AG09309 (cell line): ENCODE data around the gene CHAC1.

Source experiments
- DNase-seq: peaks from one replicate; pipeline ENCODE4 v3.0.0-alpha.2; 2010; ENCODE audit warnings: low read depth
- H3K4me3 ChIP-seq: 2 replicates; pipeline ENCODE4 v1.5.1; 2011; ENCODE audit warnings: mild to moderate bottlenecking, low read depth, low read length, moderate library complexity; ENCODE audit not compliant: control insufficient read depth
- TF ChIP-seq, protein P1 (sequence below): IDR thresholded peaks from 2 replicates; pipeline ENCODE4 v1.5.1; 2011; ENCODE audit warnings: mild to moderate bottlenecking, low read depth, low read length, inconsistent platforms; ENCODE audit not compliant: insufficient read depth, control insufficient read depth; ENCODE audit errors: missing control alignments

Gene CHAC1

DNA sequence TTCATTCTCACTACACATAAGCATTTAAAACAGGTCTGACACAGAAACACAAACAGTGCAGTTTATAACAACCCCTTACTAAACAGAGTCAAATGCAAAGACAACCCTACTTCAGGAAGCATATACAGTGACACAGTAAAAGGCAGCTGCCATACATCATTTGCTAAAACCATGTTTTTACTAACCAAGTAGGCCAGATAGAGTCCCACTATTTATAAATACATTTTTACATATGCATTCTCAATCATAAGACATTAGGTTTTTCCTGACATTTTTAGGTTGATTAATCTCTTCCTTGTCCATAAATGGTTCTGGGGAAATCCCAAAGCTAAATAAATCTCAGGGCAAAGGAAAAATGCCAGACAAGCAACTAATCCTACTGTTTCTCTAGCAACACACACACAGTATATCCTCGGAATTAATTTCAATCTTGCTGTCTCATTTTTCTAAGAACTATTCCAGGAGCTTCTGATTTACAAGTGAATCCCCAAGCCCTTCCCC is 39.0 kb downstream of the CHAC1 start:
- no peak for DNase-seq
- H3K4me3 ChIP-seq = no peak overlapping the region
- TF ChIP-seq, protein P1, sequence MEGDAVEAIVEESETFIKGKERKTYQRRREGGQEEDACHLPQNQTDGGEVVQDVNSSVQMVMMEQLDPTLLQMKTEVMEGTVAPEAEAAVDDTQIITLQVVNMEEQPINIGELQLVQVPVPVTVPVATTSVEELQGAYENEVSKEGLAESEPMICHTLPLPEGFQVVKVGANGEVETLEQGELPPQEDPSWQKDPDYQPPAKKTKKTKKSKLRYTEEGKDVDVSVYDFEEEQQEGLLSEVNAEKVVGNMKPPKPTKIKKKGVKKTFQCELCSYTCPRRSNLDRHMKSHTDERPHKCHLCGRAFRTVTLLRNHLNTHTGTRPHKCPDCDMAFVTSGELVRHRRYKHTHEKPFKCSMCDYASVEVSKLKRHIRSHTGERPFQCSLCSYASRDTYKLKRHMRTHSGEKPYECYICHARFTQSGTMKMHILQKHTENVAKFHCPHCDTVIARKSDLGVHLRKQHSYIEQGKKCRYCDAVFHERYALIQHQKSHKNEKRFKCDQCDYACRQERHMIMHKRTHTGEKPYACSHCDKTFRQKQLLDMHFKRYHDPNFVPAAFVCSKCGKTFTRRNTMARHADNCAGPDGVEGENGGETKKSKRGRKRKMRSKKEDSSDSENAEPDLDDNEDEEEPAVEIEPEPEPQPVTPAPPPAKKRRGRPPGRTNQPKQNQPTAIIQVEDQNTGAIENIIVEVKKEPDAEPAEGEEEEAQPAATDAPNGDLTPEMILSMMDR = no peak

DNA sequence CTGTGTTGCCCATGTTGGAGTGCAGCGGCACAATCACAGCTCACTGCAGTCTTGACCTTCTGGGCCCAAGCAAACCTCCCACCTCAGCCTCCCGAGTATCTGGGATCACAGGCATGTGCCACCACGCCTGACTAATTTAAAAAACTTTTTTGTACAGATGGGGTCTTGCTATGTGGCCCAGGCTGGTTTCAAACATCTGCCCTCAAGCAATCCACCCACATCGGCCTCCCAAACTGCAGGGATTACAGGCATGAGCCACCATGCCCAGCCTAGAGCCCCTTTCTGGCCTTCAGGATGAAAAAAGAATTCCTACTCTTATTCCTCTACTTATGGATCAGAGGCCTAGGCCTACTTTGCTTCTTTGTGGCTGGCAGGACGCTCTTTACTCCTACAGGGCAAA is 39.6 kb downstream of the CHAC1 start:
- TF ChIP-seq, protein P1 = no peak
- no peak for DNase-seq
- H3K4me3 ChIP-seq = no peak overlapping the region

DNA sequence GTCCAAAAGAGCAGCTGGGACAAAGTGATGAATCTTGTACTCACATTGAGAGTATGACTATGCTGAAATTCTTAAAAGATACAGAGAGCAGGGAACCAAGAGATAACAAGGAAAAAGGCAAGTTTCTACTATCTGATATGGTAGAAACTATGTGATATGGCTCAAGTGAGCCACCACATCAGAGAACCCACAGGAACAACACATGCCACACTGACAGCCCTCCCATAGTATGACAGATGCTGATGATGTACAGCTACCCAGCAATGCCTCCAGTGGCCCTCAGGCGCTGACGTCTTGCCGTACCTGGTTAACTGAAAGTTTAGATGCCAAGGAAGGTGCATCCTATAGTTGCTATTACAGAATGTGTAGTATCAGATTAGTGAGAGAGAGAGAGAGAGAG is 42.4 kb downstream of the CHAC1 start:
- H3K4me3 ChIP-seq = no peak overlapping the region
- no peak for DNase-seq
- TF ChIP-seq, protein P1 = no peak

DNA sequence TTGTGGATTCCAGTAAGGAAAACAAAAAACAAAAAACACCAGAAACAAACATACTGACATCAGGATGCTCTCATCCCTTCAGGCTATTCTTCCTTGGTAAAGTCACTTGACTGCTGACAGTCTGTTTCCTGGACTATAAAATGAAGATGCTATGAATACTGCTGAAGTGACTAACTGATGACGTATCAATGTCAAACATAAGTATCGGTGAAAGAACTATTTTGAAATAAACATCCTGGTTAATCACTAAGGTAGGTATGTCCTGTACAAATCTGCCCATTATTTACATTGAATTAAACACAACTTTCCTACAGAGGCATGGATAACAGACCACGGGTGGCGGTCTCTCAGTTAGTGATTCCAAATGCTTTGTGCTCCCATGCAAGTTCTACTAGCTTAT is 45.9 kb downstream of the CHAC1 start:
- TF ChIP-seq, protein P1 = no peak
- DNase-seq = peak; percentile 59
- no peak overlapping the region for H3K4me3 ChIP-seq

DNA sequence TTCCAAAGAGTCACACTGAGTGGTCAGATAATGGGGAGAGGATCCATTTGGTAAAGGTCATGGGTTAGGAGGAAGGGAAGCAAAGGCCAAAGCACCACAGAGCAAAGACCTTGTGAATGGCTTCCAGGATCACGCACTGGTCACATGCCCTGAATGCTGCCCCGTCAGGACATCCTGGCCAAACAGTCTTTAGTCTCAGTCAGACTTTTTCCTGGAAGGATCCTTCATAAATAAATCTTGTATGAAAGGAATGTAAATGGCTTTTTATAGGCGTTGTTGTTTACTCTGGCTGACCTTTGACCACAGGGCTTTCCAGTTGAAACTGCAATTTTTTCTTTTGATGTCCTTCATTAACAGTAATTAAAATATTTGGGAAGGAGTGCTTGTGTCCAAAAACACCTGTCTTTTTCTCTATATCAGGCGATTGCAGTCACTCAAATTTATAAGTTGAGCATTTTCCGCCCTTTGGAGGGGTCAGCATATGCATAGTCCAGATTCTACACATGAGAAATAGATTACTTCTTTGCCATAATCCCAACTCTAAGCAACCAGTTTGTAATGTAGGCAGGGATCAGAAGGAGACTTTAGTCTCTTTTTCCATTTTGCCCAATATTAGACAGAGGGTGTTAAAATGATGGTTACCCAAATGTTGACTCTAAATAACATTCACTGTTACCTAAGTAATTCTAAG is 48.4 kb downstream of the CHAC1 start:
- TF ChIP-seq, protein P1 = no peak

DNA sequence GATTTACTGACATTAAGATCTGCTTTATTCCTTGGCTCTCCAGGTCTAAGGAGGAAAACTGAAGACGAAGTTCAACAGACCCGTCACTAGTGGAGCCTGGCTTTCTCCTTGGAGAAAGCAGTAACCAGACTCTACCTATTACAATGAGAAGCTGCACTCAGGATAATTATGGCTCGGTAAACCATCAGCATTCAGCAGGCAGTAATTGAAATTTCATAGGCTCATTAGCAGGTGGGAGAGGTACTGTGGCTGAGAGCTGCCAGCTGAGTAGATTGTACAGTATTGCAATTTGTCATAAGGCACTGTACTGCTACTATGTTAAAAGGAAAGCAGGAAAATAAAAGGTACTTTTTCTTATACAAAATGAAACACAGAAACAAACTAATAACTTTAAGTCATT is 51.2 kb downstream of the CHAC1 start:
- no peak overlapping the region for H3K4me3 ChIP-seq
- TF ChIP-seq, protein P1 = no peak
- no peak for DNase-seq

More for the DNA sequence above, 48.4 kb downstream of the CHAC1 start:
- no peak for DNase-seq
- H3K4me3 ChIP-seq = no peak overlapping the region
